Omental fat pad (tissue), 4 donors: Measurements from ENCODE around the gene TMEM120B. TPM values are rescaled to one million over a fixed set of nuclear protein-coding genes. Genes with fewer than 3 reads are reported as not detected.

ENCODE experiments used
- ATAC-seq: fragments of 150-250 bp; one replicate; pipeline ENCODE4 v1.9.1; 2016; ENCODE audit warnings: mild to moderate bottlenecking, moderate library complexity; ENCODE audit not compliant: low FRiP score
- DNase-seq: peaks from one replicate; pipeline ENCODE4 v3.0.0-alpha.2; 2019; ENCODE audit warnings: low spot score
- total RNA-seq, 4 donors: library from RNA; depleted of rRNA; stranded (reverse); fragments of >200 nt; gene quantifications; one replicate each; pipeline ENCODE4 v1.1.0, GENCODE V29; 2016
- TF ChIP-seq, protein P1 (sequence below), 3 donors: fragments of 450-650 bp; IDR thresholded peaks; one replicate each; pipeline ENCODE4 v1.5.1; 2016 to 2017; ENCODE audit warnings: antibody characterized with exemption in 3 of 3, mild to moderate bottlenecking in 3 of 3, moderate library complexity in 2 of 3

Gene TMEM120B
- total RNA-seq, 4 donors from 2014 or later, result 4.9 to 10.7 (median 5.7) TPM

DNA sequence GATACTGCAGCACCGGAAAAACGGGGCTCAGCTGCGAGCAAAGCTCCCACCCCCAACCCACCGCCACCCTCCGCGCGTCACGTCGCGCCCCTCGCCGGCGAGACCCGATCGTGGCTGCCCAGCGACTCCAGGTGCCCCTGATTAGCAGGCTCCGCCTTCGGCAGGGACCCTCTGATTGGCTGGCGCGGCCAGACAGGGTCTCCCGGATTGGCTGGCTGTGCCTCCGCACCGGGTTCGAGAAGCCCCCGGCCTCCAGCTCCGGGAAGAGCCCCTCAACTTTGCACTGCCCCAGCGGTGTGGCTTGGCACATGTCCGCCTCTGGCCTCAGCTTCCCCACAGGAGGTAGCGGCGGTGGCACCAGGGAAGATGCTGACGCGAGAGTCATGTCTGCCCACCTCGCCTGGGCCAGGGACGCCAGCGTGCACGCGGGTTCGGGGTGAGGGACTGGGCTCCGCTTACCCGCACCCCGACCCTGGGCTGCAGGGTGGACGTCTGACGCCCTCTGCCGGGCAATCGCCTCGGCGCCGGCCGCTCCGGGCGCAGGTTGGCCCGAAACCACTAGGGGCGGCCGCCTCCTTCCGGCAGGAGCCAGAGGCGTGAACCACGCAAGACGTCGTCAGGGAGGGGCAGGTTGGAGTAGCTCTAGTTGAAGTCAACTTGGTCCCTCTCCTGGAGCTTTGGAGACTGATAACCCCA lies 81.4 kb downstream of the TMEM120B start:
- ATAC-seq (peak; percentile 73), DNase-seq (peak; percentile 64)
- TF ChIP-seq, protein P1, sequence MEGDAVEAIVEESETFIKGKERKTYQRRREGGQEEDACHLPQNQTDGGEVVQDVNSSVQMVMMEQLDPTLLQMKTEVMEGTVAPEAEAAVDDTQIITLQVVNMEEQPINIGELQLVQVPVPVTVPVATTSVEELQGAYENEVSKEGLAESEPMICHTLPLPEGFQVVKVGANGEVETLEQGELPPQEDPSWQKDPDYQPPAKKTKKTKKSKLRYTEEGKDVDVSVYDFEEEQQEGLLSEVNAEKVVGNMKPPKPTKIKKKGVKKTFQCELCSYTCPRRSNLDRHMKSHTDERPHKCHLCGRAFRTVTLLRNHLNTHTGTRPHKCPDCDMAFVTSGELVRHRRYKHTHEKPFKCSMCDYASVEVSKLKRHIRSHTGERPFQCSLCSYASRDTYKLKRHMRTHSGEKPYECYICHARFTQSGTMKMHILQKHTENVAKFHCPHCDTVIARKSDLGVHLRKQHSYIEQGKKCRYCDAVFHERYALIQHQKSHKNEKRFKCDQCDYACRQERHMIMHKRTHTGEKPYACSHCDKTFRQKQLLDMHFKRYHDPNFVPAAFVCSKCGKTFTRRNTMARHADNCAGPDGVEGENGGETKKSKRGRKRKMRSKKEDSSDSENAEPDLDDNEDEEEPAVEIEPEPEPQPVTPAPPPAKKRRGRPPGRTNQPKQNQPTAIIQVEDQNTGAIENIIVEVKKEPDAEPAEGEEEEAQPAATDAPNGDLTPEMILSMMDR (IDR thresholded peaks at IDR 0.05), result peak in 2 of 3 donors; percentile 99

- ATAC-seq (peak; percentile 3), DNase-seq (no peak)
- TF ChIP-seq, protein P1 (IDR thresholded peaks at IDR 0.05), result no peak
Observed at GRCh38 chr12:121794534-121795033, 82.0 kb downstream of the TMEM120B start.

DNA sequence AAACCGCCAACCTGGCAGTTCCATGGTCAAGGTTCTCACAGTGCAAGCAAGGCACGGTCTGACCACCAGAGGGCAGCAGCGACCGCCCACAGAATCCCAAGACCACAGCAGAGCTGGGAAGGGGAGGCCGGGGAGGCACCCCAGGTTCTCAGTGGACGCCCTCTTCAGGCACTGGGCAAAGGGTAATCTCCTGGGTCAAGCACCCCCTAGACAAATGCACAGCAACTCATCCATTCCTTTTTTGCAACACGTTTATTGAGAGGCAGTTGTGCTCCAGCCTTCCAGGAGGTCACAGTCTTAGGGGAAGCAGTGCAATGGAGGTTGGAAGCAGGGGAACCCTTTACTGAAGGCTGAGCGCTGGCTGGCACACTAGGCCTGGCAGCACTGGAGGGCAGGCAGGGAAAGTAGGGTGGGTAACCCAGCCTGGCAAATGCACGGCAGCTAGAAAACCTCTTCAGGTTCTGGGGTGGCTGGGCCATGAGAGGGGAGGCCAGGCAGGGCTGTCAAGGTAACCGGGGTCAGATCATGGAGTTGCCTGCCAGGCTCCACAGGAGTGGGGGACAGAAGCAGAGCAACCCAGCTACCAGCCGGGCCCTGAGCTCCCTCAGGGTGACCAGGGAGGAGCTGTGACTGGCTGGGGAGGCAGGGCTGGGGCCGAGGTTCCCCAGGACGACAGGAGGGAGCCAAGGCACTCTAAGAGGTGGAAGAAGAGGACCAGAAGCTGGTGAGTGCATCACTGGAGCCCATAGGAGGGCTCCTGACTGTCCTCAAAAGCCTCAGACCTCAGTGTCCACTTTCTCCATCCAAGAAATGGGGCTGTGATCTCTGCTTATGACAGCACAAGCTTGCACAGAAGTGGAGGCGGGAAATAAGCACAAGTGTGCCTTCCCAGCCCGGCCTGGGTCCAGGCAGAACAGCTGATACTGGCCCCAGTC lies 82.7 kb downstream of the TMEM120B start:
- TF ChIP-seq, protein P1 (IDR thresholded peaks at IDR 0.05), result peak in 2 of 3 donors; percentile 80 to 81
- ATAC-seq (peak; percentile 51), DNase-seq (peak; percentile 96)

DNA sequence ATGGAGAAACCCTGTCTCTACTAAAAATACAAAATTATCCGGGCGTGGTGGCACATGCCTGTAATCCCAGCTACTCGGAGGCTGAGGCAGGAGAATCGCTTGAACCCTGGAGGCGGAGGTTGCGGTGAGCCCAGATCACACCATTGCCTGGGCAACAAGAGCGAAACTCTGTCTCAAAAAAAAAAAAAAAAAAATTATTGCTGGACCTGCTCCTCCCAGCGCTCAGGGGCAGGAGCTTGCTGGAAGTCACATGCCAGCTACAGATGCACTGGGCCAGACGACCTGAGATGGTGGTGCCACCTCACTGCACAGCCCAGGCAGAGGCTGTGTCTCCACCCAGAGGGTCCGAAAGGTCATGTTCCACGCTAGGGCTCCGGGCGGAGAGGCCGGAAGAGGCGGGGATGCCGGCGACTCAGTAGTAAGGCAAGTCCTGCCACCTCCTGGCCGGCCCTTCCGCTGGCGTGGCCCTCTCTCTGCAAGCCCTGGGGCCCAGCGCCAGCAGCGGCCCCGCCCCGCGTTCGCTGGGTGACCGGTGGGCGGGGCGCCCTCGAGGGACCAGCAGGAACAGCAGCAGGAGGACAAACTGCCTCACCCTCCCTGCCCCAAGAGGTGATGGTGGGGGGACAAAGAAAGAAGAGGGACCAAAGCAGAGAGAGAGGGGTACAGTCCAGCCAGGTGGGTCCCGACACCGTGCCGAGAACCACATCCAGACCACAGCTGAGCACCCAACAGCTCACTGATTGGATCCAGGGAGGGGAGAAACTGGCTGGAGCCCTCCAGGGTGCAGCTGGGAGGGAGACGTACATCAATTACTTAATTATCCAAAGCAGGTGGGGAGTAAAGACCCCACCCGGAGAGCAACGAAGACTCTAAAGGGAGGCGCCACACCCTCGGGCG lies 84.6 kb downstream of the TMEM120B start:
- ATAC-seq, result peak; percentile 19
- peak; percentile 65 for DNase-seq
- TF ChIP-seq, protein P1 (IDR thresholded peaks at IDR 0.05), result no peak

GRCh38 chr12:121797937-121798786 lies 85.6 kb downstream of the TMEM120B start:
- TF ChIP-seq, protein P1 (IDR thresholded peaks at IDR 0.05), result no peak
- no peak for ATAC-seq
- DNase-seq, result no peak

DNA sequence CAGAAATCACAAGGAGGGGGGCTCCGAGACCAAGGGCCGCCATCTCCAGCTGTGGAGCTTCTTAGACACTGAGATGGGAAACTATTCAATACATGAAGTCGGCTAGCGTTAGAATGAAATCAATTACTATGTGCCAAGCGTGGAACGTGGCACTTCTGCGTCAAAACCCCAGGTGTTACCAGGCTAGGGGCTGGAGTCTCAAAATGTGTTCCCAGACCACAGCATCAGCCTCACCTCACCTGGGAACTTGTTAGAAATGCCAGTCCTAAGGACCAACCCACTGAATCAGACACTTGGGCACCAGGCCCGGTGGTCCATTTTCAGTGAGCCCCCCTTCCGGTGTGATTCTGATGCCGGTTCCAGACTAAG lies 86.2 kb downstream of the TMEM120B start:
- no peak for DNase-seq
- TF ChIP-seq, protein P1 (IDR thresholded peaks at IDR 0.05), result no peak

More for the DNA sequence above, 86.2 kb downstream of the TMEM120B start:
- no peak for ATAC-seq
